ENCODE measurements around the gene WNT9B.

- no peak for TF ChIP-seq ZSCAN30 (CRISPR knock-in tag; IDR thresholded peaks at IDR 0.05)
- TF ChIP-seq ZNF629 (CRISPR knock-in tag; conservative IDR thresholded peaks at IDR 0.05): no peak
- no peak for TF ChIP-seq ZNF333 (CRISPR knock-in tag; IDR thresholded peaks at IDR 0.05; ENCODE audit: borderline replicate concordance)
- no peak for TF ChIP-seq TAF1 (CRISPR knock-in tag; IDR thresholded peaks at IDR 0.05)
- no peak for TF ChIP-seq SRF (IDR thresholded peaks at IDR 0.05; ENCODE audit: low read depth, low read length)
- TF ChIP-seq ZKSCAN8 (CRISPR knock-in tag; IDR thresholded peaks at IDR 0.05; ENCODE audit: borderline replicate concordance): no peak
- TF ChIP-seq CTCF (CRISPR knock-in tag; IDR thresholded peaks at IDR 0.05): no peak
- TF ChIP-seq SP1 (IDR thresholded peaks at IDR 0.05): no peak
- no peak for TF ChIP-seq SP1 (CRISPR knock-in tag; IDR thresholded peaks at IDR 0.05)
- no peak for TF ChIP-seq IRF9 (CRISPR knock-in tag; IDR thresholded peaks at IDR 0.05; ENCODE audit: borderline replicate concordance)
Observed at GRCh38 chr17:46820592-46821450, 30.6 kb upstream of the WNT9B start.
